NCI-H446 (cell line): ENCODE data around the gene VIM.
"Not testable (repeated sequence)": the region's sequence is repeated elsewhere in the genome, so short reads cannot be mapped to it uniquely, and the experiment has no call there.

ENCODE experiments used
- DNase-seq, 2 experiments: peaks; one replicate each; lab custom pipeline; 2025; lab: John Stamatoyannopoulos, UW

Gene VIM

DNA sequence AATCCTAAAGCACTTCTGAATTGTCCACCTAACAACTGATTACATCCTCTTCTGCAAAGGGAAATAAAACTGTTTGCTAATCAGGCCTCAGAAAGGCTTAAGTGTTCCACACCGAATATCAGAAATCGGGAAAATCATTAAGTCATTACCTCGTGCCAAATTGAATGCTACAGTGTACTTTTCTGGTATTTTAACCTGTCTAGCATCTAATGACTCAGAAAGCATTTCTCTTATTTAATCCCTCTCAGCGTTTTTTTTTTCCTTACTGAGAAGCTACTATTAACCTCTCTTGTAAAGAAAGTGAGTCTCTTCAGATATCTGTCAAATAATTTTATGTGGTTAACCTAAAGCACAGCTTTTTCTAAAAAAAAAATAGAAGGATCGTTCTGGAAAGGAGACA is 28.6 kb downstream of the VIM start:
- DNase-seq, result no peak

GRCh38 chr10:17257466-17258321 is 29.7 kb downstream of the VIM start:
- peak; percentile 36 to 70 for DNase-seq

- DNase-seq, result no peak
Observed at GRCh38 chr10:17262502-17262901, 34.5 kb downstream of the VIM start.

GRCh38 chr10:17263580-17263979 is 35.5 kb downstream of the VIM start:
- no peak for DNase-seq

DNA sequence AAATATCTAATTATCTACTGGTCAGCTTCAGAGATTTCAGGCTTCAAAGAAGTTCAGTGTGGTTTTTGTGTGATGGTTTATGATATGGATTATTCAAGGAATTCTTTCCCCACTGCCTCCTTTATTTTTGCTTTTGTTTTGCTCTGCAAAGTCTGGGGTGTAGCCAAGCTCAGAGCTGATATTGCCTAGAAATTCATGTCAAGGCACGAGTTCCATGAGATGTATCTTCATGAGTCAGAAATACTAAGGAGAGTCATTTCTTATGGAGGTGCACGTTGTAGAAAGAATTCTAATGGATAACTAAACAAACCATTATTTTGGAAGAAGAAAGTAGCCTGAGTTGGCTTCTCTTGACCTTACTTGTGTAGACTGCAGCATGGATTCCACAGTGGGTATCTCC is 37.4 kb downstream of the VIM start:
- DNase-seq, result no peak

DNA sequence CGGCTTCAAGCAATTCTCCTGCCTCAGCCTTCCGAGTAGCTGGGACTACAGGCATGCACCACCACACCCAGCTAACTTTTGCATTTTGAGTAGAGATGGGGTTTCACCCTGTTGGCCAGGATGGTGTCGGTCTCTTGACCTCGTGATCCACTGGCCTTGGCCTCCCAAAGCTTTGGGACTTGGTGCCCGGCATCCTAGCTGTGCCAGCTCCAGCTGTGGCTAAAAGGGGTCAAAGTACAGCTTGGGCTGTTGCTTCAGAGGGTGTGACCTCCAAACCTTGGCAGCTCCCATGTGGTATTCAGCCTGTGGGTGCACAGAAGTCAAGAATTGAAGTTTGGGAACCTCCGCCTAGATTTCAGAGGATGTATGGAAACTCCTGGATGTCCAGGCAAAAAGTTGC is 38.5 kb downstream of the VIM start:
- DNase-seq, result not testable (repeated sequence)

GRCh38 chr10:17272648-17273047 is 44.6 kb downstream of the VIM start:
- DNase-seq, result no peak

DNA sequence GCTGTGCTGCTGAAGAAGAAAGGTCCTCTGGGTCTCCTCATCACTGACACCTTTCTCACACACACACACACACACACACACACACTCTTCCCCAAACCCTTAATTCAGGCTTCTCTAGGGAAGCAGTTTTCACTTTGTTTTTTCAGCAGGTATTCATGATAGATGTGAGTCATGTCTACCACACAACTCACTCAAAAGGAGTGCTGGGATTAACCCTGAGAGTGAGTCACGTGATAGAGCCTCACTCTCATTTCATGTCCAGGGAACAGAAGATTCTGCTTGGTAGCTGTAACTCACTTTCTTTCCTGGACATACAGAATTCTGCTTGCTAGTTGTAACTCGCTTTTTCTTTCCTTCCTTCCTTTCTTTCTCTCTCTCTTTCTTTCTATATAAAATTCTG is 45.4 kb downstream of the VIM start:
- no peak for DNase-seq

DNA sequence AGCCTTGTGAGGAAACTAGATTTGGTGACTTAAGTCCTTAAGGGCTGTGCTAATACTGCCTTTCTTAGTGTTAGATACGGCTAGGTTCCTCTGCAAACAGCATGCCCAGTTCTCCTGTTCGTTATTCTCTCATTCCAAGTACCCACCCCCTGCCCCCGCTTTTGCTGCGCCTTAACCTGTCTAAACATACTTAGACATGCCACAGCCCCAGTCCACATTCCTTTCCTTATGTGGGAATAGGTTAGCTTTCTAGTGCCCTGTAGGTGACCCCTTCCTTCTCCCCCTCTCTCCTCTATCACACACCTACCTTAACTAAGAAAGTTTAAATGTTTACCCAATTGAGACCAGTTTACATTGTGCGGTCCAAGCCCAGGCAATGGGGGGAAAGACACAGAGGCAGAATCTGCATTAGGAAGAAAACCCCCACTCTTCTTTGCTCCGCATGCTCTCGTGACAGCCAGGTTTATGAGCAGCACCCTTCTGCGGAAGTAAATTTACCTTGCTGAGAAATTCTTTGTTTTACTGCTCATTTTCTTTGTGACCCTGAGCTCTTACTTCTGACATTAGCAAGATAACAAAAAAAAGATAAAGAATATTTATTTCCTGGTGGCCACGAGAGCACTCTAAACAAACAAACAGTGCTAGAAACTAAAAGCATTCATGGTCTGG is 48.8 kb downstream of the VIM start:
- DNase-seq, result no peak

- no peak for DNase-seq
Observed at GRCh38 chr10:17278607-17279240, 50.7 kb downstream of the VIM start.

GRCh38 chr10:17282311-17282710 is 54.3 kb downstream of the VIM start:
- DNase-seq, result no peak

DNA sequence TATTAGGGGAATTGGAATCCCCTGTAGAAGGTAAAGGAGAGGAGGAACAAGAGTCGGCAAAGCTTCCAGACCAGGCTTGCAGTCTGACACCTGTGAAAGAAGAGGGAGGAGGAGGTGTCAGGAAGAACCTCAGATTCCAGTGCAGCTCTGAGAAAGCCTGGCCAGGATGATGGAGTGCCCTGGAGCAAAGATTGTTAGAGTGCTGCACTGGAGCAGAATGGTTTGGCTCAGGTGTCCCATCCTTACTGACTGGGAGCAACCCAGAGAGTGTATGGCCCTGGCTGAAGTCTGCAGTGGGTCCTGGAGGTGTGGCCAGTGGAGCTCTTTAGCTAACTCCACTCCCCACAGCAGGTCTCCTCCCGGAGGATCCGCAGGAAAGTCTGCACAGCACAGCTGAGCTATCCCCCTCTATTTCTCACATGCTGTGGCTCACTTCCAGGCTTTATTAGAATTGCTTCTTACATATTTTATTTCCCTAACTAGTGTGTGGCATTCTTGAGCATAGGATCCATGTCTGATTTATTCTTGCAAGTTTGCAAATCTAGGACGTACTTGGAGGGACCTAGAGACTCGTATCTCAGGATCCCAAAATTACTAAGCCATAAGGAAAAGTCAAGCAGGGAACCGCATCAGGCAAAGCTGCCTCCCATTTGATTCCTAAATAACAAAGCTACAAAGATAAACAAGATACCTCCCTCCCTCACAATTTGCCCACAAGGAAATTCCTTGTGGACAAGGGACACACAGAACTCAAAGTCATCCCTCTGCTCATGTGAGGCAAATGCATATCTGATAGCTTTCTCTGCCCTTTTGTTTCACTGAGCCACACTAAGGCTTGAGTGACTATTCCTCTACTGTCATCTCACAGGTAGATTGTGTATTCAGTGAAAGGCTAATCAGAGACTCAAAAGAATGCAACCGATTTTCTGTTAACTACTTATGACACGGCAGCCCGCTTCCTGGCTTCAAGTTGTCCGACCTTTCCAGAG is 58.8 kb downstream of the VIM start:
- no peak for DNase-seq
